Chondrocyte (in vitro differentiated cells): ENCODE results near the gene KDM1B. TPM values are rescaled to one million over a fixed set of nuclear protein-coding genes. Genes with fewer than 3 reads are reported as not detected.
"Not testable (repeated sequence)": the region's sequence is repeated elsewhere in the genome, so short reads cannot be mapped to it uniquely, and the experiment has no call there.

Experiments
- DNase-seq: peaks from one replicate; pipeline ENCODE4 v3.0.0; 2021; ENCODE audit warnings: mixed read lengths, low spot score
- H3K27ac Mint-ChIP-seq: one replicate; pipeline ENCODE4 v1.8.0; 2021; ENCODE audit warnings: mild to moderate bottlenecking, moderate library complexity, mixed read lengths; ENCODE audit not compliant: unreplicated experiment
- H3K27me3 Mint-ChIP-seq: 2 replicates; pipeline ENCODE4 v1.8.0; 2021; ENCODE audit warnings: low read depth, mixed read lengths
- H3K36me3 Mint-ChIP-seq: 2 replicates; pipeline ENCODE4 v1.8.0; 2021; ENCODE audit warnings: low read depth, mixed read lengths
- H3K4me1 Mint-ChIP-seq: 2 replicates; pipeline ENCODE4 v1.8.0; 2021; ENCODE audit warnings: low read depth, mild to moderate bottlenecking, mixed read lengths
- H3K4me3 Mint-ChIP-seq: one replicate; pipeline ENCODE4 v1.8.0; 2021; ENCODE audit warnings: mild to moderate bottlenecking, moderate library complexity, mixed read lengths; ENCODE audit not compliant: unreplicated experiment
- H3K9me3 Mint-ChIP-seq: 2 replicates; pipeline ENCODE4 v1.8.0; 2021; ENCODE audit warnings: low read depth, mixed read lengths
- CTCF ChIP-seq: fragments of 200-600 bp; sonication (generic); IDR thresholded peaks from 2 replicates; pipeline ENCODE4 v1.5.0; 2021; ENCODE audit warnings: antibody characterized with exemption, mild to moderate bottlenecking, moderate library complexity
- total RNA-seq: library from RNA; stranded (reverse); gene quantifications from 3 replicates; pipeline ENCODE4 v1.2.1, GENCODE V29; 2021

The KDM1B gene
- total RNA-seq, 1 donor from 2014 or later: 12.7 TPM

DNA sequence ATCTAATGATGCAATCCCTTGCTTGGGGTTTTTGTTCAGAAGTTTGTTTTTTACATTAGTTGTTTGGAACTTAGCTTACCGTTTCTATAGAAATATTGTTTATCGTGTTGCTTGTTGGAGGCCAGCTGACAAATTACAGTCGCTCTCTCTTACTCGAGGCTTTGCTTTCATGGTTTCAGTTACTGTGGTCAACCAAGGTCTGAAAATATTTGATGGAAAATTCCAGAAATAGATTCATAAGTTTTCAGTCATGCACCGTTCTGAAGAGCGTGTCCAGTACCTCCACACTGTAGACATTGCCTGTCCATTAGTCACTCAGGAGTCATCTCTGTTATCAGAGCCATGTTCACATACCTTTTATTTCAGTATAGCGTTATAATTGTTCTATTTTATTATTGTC, 61.2 kb downstream of the KDM1B start:
- DNase-seq: no peak
- Mint-ChIP-seq H3K4me1 (peaks cover 15% of the 10 kb centered on the region), H3K27me3 (no peaks in the 10 kb centered on the region), H3K36me3 (peaks cover 20% of the 10 kb centered on the region), H3K4me3 (no peak overlapping the region), H3K9me3 (no peaks in the 10 kb centered on the region), H3K27ac (peak overlapping the region; percentile 89)
- TF ChIP-seq CTCF: no peak

DNA sequence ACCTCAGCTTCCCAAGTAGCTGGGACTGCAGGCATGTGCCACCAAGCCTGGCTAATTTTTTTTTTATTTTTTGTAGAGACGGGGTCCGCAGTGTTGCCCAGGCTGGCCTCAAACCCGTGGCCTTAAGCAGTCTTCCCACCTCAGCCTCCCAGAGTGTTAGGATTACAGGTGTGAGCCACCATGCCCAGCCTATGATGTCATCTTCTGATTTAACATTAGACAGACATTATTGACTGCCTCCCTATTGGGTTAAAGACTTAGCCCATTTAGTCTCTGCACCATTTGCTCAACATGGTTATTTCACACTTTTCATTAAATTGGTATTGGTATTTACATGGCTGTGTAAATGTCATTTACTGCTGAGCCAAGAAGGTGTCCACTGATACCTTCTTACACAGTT, 63.0 kb downstream of the KDM1B start:
- H3K4me1 Mint-ChIP-seq: peaks cover 15% of the 10 kb centered on the region
- H3K4me3 Mint-ChIP-seq: no peak overlapping the region
- H3K27ac Mint-ChIP-seq: no peak overlapping the region
- H3K36me3 Mint-ChIP-seq: peaks cover 22% of the 10 kb centered on the region
- no peaks in the 10 kb centered on the region for H3K9me3 Mint-ChIP-seq
- DNase-seq: no peak
- TF ChIP-seq CTCF: no peak
- no peaks in the 10 kb centered on the region for H3K27me3 Mint-ChIP-seq

- TF ChIP-seq CTCF: no peak
- Mint-ChIP-seq H3K36me3 (peaks cover 18% of the 10 kb centered on the region), H3K27ac (no peak overlapping the region)
Measured at GRCh38 chr6:18219591-18219990, 64.4 kb downstream of the KDM1B start.

GRCh38 chr6:18221288-18221615, 66.0 kb downstream of the KDM1B start:
- Mint-ChIP-seq H3K9me3 (no peaks in the 10 kb centered on the region), H3K4me3 (no peak overlapping the region), H3K4me1 (peaks cover 10% of the 10 kb centered on the region), H3K27ac (no peak overlapping the region), H3K36me3 (peaks cover 21% of the 10 kb centered on the region), H3K27me3 (no peaks in the 10 kb centered on the region)
- no peak for DNase-seq
- no peak for TF ChIP-seq CTCF

More at GRCh38 chr6:18219591-18219990, 64.4 kb downstream of the KDM1B start:
- H3K9me3 Mint-ChIP-seq: no peaks in the 10 kb centered on the region
- no peak overlapping the region for H3K4me3 Mint-ChIP-seq
- peaks cover 15% of the 10 kb centered on the region for H3K4me1 Mint-ChIP-seq
- no peak for DNase-seq
- H3K27me3 Mint-ChIP-seq: no peaks in the 10 kb centered on the region

GRCh38 chr6:18226451-18227105, 71.4 kb downstream of the KDM1B start:
- H3K4me3 Mint-ChIP-seq, H3K4me1 Mint-ChIP-seq, DNase-seq, H3K27me3 Mint-ChIP-seq: not testable (repeated sequence)
- Mint-ChIP-seq H3K9me3 (peaks cover 24% of the 10 kb centered on the region), H3K36me3 (peaks cover 46% of the 10 kb centered on the region), H3K27ac (peak overlapping the region; percentile 27)

DNA sequence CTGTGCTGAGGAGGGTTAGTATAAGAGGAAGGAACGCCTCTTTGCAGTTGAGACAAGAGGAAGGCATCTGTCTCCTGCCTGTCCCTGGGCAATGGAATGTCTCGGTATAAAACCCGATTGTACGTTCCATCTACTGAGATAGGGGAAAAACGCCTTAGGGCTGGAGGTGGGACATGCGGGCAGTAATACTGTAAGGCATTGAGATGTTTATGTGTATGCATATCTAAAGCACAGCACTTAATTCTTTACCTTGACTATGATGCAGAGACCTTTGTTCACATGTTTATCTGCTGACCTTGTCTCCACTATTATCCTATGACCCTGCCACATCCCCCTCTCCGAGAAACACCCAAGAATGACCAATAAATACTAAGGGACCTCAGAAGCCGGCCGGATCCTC, 71.9 kb downstream of the KDM1B start:
- H3K27me3 Mint-ChIP-seq, H3K27ac Mint-ChIP-seq, DNase-seq, H3K4me1 Mint-ChIP-seq, H3K4me3 Mint-ChIP-seq: not testable (repeated sequence)
- Mint-ChIP-seq H3K9me3 (peaks cover 29% of the 10 kb centered on the region), H3K36me3 (peaks cover 52% of the 10 kb centered on the region)

GRCh38 chr6:18228590-18228989, 73.4 kb downstream of the KDM1B start:
- H3K27me3 Mint-ChIP-seq: not testable (repeated sequence)
- peaks cover 38% of the 10 kb centered on the region for H3K9me3 Mint-ChIP-seq

DNA sequence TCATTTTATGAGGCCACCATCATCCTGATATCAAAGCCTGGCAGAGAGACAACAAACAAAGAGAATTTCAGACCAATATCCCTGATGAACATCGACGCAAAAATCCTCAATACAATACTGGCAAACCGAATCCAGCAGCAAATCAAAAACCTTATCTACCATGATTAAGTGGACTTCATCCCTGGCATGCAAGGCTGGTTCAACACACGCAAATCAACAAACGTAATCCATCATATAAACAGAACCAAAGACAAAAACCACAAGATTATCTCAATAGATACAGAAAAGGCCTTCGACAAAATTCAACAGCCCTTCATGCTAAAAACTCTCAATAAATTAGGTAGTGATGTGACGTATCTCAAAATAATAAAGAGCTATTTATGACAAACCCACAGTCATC, 76.6 kb downstream of the KDM1B start:
- Mint-ChIP-seq H3K9me3 (peaks cover 42% of the 10 kb centered on the region), H3K36me3 (peaks cover 69% of the 10 kb centered on the region)
- H3K27ac Mint-ChIP-seq, DNase-seq, H3K27me3 Mint-ChIP-seq, H3K4me3 Mint-ChIP-seq, H3K4me1 Mint-ChIP-seq: not testable (repeated sequence)

More at GRCh38 chr6:18228590-18228989, 73.4 kb downstream of the KDM1B start:
- not testable (repeated sequence) for H3K4me3 Mint-ChIP-seq, H3K4me1 Mint-ChIP-seq, DNase-seq, H3K27ac Mint-ChIP-seq
- H3K36me3 Mint-ChIP-seq: peaks cover 62% of the 10 kb centered on the region

GRCh38 chr6:18233770-18234169, 78.5 kb downstream of the KDM1B start:
- peaks cover 58% of the 10 kb centered on the region for H3K36me3 Mint-ChIP-seq
- not testable (repeated sequence) for H3K4me1 Mint-ChIP-seq, H3K27ac Mint-ChIP-seq, DNase-seq, H3K27me3 Mint-ChIP-seq, H3K4me3 Mint-ChIP-seq
- peaks cover 42% of the 10 kb centered on the region for H3K9me3 Mint-ChIP-seq
